ENCODE measurements around the gene EHF.

Gene EHF

DNA sequence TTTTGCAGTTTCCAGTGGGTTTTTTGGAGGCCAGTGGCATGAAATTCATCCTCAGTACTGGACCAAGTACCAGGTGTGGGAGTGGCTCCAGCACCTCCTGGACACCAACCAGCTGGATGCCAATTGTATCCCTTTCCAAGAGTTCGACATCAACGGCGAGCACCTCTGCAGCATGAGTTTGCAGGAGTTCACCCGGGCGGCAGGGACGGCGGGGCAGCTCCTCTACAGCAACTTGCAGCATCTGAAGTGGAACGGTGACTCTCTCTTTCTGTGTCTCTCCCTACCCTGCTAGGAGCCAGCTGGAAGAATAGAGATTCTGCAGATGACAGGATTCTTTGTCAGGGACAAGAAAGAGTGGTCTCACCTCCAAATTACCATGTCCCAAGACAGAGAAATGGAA, 25.5 kb downstream of the EHF start:
- no peak for DNase-seq

DNA sequence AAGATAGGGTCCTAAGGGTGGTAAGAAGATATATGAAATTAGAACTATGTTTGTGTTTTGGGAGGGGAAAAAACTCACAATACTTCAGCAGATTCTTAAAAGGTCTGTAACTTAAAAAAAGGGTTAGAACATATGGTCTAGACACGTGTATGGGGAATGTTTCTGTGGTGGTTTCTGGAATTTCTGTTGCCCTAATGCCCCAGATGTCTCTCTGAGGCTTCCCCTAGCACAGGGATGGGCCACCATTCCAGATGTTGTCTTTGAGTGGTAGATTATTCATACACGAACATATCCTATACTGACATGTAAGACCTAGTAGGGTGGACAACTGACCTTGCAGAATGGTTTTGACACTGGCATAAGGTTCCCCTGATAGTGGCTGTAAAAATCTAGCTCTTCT, 26.2 kb downstream of the EHF start:
- no peak for DNase-seq

DNA sequence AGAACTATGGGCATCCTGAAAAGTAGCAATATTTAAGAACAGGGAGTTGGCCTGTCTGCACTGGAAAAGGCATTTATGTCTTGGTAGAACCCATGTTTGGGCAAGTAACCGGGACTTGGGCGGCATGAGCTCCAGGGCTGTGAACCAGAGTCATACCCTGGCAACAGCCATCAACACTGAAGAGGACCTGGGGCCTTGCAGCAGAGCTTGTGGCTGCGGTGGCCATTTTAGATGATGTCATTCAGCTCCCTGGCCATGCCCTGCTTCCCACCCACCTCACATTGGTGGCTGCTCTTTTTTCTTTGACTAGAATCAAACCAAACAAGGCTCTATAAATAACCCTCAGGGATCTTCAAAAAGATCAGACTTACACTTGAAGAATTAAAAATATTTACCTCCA, 26.6 kb downstream of the EHF start:
- no peak for DNase-seq

DNA sequence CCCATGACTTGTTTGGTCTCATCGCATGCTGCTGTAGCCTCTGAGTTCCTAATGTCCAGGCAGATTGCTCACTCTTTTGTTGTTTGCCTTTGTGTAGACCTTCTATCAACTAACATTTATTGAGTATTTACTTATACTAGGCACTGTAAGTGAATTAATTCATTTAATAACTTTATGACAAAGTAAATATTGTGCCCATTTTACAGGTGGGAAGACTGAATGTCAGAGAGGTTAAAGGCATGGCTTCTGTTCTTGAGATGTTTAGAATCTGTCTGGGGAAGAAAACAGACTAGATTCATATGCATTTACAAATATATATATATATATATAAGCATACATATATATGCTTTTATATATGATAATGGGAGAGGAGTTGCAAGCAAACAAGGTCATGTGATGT, 27.1 kb downstream of the EHF start:
- no peak for DNase-seq

DNA sequence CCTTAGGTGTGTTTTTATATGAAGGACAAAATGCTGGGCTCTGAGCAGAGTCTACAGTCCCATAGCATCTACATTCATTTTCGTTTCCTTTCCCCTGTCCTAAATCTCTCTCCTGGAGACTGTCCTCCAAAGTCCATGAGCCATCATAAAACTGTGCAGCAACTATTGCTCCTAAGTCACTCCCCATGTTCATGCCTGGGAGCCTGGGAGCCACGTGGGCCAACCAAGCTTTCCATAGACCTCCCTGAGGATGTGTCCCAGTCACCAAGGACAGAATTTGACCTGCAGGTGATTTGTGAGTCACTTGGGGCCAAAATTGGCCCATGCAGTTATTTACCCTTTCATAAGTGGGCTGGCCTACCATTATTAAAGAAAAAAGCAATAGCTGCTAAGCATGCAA, 28.7 kb downstream of the EHF start:
- DNase-seq, result no peak

DNA sequence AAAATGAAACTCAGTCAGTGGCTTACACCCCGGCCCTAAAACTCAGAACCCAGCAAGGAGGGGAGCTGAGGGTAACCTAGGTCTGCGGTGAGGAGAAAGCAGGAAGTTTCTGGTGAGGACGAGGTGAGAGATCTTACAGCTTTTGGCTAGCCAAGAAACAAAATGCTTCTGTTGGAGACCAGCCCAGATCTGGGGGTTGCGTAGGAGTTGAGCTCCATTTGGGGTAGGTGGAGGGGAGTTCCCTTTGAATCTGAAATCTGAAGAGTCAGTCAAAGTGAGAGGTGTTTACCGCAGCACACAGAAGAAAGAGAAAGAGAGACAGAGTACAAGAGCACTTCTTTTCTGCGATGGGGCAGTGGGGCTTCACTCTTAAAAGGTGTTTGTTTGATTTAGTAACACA, 29.6 kb downstream of the EHF start:
- no peak for DNase-seq

DNA sequence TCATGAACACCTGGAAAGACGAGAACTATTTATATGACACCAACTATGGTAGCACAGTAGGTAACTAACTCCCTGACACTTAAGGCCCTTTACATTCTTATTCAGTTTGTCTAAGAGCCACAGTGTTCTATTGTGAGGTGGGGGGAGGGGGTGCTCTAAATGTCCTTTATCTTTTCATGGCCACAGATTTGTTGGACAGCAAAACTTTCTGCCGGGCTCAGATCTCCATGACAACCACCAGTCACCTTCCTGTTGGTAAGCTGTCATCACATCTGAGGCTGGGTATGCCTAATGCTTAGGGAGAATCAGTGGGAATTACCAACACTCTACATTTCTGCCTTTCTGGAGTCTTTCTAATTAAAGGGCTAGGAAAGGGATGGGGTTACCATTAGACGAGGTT, 30.7 kb downstream of the EHF start:
- no peak for DNase-seq

DNA sequence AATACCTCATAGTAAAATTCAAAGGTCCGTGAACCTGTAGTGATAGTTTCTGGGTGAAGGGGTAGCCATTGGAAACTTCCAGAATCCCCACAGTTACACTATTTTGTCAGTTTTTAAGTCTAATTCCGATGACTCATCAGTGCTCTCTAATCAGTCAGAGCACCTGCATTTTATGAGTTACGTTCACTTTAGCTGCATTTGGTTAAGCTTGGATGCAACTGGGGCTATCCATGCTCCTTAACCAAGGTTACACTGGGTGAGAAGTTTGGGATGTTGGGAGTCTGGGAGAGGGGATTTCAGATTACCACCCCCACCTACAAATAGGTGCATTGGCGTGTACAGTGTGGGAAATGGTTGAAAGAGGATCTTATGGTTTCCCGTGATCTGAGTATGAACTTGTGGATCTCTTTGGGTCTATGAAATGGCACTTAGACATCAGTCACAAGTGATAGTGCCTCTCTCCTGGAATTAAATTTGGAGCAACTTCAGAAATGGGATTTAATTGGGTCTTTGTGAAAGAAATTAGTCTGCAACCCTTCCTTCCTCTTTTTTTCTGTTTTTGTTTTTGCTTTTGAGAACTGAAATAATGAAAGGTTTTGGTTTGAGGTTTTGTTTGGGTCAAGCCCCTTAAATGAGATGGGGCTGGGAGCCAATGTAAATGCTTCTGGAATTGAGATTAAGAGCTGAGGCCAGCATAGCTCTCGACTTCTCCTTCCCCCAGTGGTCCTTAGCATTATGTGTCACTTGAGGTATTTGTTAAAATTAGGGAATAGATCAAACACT, 31.5 kb downstream of the EHF start:
- no peak for DNase-seq

DNA sequence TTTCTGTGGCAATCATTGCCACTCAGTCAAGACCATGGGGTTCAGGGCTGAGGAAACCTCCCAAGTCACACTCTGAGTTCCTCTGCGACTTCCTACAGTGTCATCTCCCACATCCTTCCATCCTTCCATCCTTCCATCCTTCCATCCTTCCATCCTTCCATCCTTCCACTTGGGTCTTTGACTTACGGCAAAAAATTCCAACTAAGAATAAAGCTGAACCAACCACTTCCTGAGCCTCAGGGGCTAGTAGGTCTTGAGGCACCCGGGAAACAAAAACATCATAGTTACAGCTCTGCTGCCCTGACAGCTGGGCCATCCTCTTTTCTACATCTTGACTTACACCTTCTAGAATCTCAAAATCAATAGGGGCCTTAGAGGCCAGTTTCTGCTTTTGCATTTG, 32.1 kb downstream of the EHF start:
- no peak for DNase-seq

DNA sequence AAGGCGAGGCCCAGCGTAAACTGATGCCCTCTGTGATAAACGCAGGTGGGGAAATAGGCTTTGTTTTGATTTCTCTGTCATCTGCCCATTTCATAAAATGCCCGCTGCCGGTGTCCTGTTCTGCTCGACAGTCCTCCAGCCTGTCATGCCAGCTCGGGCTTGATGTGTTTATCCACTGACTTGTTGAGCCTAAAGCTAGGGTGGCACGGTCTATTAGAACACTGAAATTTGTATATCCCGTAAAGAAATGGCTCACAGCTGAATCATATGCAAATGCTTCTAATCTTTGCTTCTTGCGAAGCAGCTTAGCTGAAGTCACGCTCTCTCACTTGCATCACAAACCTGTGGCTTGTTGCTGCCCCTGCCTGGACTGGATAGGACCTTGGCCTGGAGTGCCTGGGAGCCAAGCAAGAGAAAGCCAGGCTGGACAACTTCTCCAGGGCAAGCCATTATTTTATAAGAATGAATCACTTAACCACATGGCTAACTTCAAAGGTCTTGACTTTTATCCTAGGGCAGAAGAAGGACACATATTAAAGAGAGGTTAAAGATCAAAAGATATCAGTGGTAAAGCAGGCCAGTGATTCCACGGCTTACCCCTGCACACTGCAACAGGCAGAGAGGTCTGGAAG, 33.1 kb downstream of the EHF start:
- DNase-seq, result peak in 3 of 14 donors; percentile 24 to 29 (median 27)

DNA sequence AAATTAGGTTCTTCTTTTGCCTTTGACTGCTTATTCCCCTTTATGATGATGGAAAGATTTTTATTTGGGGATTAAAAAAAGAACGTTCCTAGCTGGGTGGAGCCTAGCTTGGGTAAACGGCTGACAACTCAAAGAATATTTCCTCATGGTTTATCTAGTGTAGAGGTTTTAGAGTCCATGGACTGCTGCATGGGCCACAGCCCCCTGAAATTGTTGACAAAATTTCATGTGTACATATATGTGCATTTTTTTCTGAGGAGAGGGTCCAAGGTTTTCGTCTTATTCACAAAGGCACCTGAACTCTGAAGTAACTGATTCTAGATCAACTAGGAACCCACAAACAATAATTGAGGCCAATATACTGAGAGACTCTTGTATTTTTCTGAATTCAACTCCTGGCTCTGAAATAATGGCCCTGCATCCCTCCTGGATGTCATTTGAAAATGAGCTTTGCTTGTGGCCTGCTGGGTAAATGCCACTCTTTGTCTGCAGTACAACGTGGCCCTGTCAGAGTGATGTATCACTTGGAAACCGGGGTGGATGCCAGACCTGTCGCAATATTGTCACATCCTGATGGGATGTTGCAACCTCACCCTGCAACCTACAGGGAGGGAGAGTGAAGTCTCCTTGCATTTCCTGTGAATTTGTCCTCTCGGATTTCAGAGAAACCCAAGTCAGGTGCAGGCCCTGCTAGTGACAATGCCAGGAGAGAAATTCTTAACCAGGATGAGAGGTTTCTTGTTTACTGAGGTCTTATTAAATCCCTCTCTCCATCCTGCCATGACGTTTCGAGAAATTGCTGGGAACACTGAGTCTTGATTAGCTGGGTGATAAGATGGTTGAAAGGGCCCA, 33.8 kb downstream of the EHF start:
- peak in 9 of 14 donors; percentile 31 to 78 (median 57) for DNase-seq

DNA sequence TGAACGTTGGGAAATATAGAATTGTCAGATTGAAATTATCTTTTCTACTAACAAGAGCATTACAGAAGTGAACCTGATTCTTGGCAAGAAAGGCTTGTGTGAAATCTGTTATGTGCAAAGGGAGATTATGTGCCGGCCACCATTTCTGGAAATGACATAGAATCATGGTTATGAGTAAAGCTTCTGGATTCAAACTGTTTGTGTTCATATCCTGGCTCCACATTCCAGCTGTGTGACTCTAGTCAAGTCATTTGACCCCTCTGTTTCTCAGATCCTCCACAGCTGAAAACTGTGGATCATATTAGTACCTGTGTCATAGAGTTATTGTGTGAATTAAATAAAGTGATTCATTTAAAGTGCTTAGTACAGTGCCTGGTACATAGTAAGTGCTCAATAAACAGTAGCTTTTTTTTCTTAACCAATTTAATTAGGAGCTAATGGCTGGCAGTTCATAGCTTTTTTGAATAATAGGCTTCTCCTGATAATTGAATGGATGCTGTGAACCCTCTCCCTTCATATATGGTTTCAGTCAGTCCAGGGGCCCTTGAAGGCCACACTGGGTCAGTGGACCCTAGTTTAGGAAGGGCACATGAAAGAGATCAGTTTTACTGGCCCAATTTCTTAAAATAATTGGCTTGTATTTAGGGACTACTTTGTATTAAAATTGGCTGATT, 34.6 kb downstream of the EHF start:
- no peak for DNase-seq

DNA sequence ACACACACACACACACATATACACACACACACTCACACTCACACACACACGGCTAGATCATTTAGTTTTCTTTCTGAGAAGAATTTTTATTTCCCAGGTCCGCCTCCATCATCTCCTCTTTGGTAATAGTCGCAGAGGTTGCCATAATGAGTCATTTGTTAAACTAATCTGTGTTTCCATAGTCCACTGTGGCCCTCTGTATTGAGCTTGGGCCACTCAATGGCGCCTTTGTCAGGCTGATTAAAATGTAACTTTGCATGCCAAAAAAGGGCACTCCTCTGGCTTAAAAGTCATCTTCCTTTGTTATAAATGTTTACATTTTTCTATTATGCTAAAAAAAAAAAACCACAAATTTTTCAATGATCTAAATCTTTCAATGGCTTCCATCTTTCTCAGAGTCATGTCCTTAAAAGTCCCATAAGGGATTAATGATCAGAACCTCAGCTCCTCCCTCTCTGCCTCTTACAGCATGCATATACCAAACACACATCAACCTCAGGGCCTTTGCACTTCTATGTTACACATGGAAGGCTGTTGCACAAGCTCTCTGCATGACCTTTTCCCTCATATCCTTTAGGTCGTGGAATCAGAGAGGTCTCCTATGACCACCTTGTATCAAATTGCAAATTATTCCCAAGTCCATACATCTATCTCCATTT, 35.3 kb downstream of the EHF start:
- DNase-seq, result peak in 7 of 14 donors; percentile 20 to 60 (median 35)

DNA sequence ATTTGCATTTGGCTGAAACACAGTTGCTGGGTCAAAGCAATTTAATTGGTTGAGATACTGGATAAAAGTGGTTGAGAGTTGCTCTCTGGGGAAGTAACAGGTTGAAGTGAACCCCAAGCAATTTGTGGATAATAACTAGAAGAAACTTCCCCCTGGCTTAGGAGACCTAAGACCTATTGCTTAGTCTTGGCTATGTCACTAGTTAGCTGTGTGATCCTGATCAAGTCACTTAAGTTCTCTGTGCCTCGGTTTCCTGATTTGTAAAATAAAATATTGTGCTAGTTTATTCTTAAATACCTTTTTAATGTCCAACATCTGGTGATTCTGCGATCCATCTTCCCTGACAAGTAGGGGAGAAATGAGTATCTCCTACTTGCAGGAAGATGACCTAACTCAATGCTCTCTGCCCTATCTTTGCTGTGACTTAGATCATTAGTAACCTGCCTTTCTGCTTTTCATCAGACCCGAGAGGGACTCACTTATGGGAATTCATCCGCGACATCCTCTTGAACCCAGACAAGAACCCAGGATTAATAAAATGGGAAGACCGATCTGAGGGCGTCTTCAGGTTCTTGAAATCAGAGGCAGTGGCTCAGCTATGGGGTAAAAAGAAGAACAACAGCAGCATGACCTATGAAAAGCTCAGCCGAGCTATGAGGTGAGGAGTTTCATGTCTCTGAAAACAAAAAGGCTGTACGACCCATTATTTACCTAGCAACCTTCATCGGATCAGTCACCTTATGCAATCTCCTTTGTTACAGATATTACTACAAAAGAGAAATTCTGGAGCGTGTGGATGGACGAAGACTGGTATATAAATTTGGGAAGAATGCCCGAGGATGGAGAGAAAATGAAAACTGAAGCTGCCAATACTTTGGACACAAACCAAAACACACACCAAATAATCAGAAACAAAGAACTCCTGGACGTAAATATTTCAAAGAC, 37.5 kb downstream of the EHF start:
- DNase-seq, result no peak

DNA sequence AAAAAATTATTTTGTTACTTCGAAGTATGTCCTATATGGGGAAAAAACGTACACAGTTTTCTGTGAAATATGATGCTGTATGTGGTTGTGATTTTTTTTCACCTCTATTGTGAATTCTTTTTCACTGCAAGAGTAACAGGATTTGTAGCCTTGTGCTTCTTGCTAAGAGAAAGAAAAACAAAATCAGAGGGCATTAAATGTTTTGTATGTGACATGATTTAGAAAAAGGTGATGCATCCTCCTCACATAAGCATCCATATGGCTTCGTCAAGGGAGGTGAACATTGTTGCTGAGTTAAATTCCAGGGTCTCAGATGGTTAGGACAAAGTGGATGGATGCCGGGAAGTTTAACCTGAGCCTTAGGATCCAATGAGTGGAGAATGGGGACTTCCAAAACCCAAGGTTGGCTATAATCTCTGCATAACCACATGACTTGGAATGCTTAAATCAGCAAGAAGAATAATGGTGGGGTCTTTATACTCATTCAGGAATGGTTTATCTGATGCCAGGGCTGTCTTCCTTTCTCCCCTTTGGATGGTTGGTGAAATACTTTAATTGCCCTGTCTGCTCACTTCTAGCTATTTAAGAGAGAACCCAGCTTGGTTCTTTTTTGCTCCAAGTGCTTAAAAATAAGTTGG, 38.3 kb downstream of the EHF start:
- DNase-seq, result no peak

DNA sequence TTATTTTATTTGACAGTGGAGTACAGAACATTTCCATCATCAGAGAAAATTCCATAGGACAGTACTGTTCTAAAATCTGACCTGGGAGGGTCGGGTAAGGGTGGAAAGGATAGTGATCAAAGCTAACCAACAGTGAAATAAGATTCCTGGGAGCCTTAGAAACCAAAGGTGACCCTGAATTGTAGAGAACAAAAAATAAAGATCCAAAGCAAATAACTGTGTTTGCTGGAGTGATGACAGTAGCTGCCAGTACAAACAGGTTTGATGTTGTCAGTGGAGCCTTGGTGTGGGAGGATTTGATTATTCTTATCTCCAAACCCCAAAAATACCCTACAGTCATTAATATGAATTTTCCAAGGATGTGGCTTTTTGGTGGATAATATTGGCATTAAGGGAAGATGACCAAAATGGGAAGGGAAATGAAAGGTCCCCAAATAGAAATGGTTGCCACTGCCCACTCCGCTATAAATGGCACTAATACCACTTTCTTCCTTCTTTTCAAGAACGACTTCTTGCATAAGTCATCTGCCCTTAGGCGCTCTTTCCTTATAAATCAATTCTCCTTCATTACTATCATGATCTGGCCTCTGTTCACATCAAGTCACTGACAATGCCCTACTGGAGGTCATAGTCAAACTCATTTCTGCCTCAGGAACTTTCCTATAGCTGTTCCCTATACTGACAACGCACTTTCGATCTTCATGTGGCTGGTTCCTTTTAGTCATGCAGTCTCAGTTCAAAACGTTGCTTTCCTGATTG, 44.4 kb downstream of the EHF start:
- DNase-seq, result no peak

DNA sequence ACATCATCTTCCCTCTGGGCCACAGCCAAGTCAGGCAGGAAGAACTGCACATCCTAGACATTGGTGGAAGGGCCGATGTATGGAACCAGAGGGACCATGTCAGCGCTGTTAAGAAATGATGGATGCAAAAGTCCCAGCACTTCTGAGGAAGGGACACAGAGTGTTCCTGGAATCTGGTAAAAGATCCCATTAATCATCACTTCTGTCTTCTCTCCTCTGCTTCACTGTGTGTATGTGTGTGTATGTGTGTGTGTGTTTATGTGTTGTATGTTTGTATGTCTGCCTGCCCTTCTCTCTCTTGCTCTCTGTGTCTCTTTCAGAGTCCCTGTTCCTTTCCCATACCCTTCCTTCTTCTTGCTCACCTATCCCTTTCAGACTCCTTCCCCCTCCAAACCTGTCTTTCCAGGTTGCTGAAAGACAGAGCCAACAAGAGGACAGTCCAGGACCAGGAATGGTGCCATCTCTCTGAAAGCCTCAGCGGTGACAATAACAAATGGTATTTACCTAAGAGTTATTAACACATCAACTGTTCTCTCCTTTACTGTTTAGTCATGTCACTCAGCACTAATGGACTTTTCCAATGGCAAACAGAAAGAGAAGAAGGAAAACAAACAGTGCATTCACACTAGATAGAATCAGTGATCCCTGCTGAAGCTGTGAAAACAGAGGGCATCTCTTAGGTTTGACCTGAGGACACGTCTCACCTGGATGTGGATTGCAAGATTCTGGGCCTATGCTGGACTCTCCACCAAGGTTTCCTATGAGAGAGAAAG, 47.1 kb downstream of the EHF start:
- no peak for DNase-seq

DNA sequence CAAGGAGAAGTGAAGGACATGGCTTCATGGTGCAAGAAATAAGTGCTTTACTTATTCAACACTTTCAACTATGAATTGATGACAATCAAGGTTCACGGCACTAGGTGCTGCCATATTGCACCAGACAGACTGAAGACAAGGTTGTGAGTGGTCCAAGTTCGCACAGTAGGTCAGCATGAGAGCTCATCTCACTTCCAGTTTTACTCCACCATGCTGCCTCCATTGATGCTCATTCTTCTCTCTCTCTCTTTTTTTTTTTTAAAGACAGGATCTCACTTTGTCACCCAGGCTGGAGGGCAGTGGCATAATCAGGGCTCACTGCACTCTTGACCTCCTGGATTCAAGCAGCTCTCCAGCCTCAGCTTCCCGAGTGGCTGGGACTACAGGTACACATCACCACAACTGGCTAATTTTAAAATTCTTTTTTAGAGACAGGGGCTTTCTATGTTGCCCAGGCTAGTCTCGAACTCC, 47.7 kb downstream of the EHF start:
- DNase-seq, result no peak

DNA sequence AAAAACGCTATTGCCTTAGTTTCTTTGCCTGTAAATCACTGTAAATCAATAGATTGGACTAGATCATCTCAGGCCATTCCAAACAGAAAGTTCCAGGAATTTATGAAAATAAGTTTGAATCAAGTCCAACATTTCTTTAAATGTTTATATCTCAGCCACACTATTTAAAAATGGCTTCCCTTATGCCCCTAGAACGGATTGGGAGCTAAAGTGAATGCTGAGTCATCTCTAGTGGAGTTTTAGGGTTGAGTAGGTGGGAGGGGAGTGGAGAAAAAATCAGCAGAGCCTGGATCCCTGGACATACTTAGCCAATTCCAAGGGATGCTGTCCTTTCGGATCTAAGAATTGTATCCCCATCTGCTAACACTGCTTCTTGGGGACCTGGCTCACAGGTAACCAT, 48.6 kb downstream of the EHF start:
- DNase-seq, result no peak
